GM21360 (cell line): ENCODE results near the gene COL20A1.

Experiments
- ATAC-seq: cut with Tn5 transposase; IDR thresholded peaks from one replicate; pipeline ENCODE4 v1.9.1; 2021; ENCODE audit warnings: mild to moderate bottlenecking, moderate library complexity; ENCODE audit not compliant: unreplicated experiment

The COL20A1 gene

DNA sequence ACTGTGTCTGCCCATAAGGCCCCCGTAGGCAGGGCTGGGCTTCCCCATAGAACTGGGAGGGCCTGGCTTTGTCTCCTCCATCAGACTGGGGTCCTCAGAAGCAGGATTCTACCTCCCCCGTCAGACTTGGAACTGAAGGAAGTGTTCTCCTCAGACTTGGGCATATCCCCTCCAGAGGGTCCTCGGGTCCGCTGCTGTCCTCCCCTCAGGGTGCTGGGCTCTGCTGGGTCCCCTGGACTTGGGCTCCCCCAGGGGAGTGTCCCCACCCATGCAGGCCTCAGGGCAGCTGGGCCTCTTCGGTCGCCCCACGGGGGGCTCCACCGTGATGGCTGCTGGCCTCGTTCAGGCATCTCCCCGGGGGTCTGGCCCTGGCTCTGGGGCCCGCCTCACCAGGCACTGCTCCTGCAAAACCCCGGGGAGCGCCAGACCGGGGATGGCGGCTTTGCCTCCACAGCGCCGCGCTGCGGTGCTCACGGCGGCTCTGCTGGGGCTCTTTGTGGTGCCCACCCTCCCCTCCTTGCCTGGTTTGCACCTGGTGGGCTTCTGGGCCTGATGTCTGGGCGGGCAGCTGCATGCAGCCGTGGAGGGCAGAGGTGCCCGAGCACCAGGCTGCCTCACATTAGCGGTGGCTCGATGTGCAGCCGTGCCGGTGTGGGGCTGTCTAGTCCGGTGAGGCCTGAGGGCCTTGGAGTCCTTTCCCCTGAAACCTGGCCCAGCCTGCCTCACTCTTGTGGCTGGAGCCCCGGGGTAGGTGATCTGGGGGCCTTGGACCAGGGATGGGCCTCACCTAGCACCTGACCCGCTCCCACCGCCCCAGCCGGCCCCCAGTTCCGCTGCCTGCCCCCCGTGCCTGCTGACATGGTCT, 13.9 kb downstream of the COL20A1 start:
- ATAC-seq, result no peak

GRCh38 chr20:63307538-63308217, 14.7 kb downstream of the COL20A1 start:
- no peak for ATAC-seq

- ATAC-seq, result no peak
Measured at GRCh38 chr20:63308218-63308911, 15.4 kb downstream of the COL20A1 start.

- ATAC-seq, result no peak
Measured at GRCh38 chr20:63309261-63310071, 16.5 kb downstream of the COL20A1 start.

GRCh38 chr20:63310265-63310991, 17.4 kb downstream of the COL20A1 start:
- ATAC-seq, result no peak

- no peak for ATAC-seq
Measured at GRCh38 chr20:63311186-63311832, 18.3 kb downstream of the COL20A1 start.

GRCh38 chr20:63311833-63312243, 18.9 kb downstream of the COL20A1 start:
- ATAC-seq, result no peak

DNA sequence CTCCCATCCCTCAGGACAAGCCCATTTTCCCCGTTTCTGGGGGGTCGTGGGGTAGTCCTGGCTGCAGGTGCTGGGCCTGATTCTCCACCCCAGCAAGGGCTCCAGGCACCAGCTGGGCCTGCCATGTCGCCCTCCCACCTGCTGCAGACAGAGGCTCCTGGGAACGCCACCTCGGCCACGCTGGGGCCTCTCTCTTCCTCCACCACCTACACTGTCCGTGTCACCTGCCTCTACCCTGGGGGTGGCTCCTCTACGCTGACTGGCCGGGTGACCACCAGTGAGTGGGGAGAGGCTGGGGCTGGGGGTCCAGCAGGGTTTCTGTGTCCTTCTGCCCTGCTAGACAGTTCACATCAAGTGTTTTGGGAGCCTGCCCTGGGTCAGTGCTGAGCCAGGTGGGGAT, 19.3 kb downstream of the COL20A1 start:
- ATAC-seq, result no peak

GRCh38 chr20:63312690-63313348, 19.8 kb downstream of the COL20A1 start:
- no peak for ATAC-seq

GRCh38 chr20:63313349-63314014, 20.5 kb downstream of the COL20A1 start:
- no peak for ATAC-seq

GRCh38 chr20:63314015-63314471, 21.1 kb downstream of the COL20A1 start:
- no peak for ATAC-seq

GRCh38 chr20:63314566-63315239, 21.7 kb downstream of the COL20A1 start:
- ATAC-seq, result no peak

- no peak for ATAC-seq
Measured at GRCh38 chr20:63315240-63315689, 22.3 kb downstream of the COL20A1 start.

DNA sequence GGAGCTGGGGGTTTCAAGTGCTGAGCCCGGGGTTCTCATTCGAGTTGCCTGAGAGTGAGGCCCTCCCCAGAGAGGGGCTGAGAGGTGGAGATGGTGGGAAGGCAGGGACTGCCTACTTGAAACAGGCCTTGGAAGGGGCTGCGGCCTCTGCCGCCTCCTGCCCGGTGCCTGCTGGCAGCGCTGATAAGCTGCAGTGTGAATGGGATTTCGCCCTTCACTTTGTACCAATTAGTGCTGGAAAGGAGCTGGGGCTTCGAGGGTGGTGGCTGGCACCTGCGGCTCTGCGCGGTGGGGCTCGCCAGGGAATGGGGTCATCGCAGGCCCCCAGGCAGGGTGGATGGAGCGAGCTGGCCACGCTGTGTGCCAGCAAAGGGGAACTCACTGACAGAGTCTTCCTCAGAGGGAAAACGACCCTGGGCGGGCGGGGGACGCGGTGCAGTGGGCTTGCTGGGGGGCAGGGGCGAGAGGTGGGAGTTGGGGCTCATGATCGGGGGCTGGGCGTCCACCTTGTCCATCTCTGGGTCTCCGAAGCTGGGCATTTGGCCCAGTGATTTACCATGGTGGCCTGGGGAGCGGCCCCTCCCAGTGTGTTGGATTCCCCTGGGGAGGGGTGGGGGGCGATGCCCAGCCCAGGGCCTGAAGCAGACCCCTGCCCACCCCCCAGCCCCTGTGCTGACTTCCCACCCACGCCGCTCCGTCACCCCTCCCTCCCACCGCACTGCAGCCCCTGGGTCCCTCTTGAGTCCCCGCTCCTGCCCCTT, 22.9 kb downstream of the COL20A1 start:
- no peak for ATAC-seq

DNA sequence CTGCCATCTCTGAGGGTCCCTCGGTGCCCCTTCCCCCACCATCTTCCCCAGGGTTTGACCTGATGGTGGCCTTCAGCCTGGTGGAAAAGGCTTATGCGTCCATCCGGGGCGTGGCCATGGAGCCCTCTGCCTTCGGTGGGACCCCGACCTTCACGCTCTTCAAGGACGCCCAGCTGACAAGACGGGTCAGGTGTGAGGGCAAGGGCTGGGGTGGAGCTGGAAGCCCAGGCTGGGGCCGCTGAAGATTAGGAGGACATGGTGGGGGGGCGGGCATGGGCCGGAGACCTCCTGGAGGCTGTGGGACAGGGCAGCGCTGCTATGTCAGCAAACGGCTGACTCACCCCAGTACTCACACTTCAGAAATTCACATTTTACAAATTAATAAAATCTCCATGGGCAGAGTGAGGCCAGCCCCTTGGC, 23.5 kb downstream of the COL20A1 start:
- ATAC-seq, result no peak

DNA sequence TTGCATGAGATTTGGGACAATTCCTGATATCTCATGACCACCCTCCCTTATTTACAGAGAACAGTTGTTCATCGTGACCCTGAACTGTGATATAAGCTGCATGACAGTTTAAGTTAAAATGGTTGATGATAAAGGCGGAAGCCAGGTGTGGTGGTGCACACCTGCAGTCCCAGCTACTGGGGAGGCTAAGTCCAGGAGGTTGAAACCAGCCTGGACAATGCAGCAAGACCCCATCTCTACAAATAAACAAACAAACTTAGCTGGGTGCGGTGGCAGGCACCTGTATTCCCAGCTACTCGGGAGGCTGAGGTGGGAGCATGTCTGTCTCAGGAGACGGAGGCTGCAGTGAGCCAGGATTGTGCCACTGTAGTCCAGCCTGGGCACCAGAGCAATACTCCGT, 24.1 kb downstream of the COL20A1 start:
- ATAC-seq, result no peak
